HepG2 (cell line): ENCODE results near the gene VAMP2. TPM values are rescaled to one million over a fixed set of nuclear protein-coding genes. Genes with fewer than 3 reads are reported as not detected.

ENCODE experiments used
- ATAC-seq: fragments of 200-7000 bp; cut with Tn5 transposase; 3 replicates; pipeline ENCODE4 v1.9.1; 2020; ENCODE audit warnings: mild to moderate bottlenecking, moderate library complexity
- BruUV-seq: library from RNA; stranded (reverse); fragments of 400-500 nt; replicated peaks from 2 replicates; lab custom pipeline; 2021; lab: Mats Ljungman, UMichigan
- CTCF ChIA-PET: fragments of 300-600 bp; formaldehyde crosslinking; extraction: SDS; loops from one replicate; lab custom pipeline; 2021; ENCODE audit warnings: low total read pairs, inconsistent platforms, low intra/inter-chr PET ratio; lab: Yijun Ruan, JAX
- POLR2A ChIA-PET: fragments of 350-600 bp; sonication (Branson Sonifier 250); formaldehyde crosslinking; loops from one replicate; lab custom pipeline; 2020; ENCODE audit warnings: antibody characterized with exemption, inconsistent platforms; lab: Yijun Ruan, JAX
- DNase-seq: peaks from one replicate; pipeline ENCODE4 v3.0.0-alpha.2; 2015; ENCODE audit warnings: low spot score
- FAIRE-seq: peaks from 3 replicates; lab custom pipeline; 2011; peaks lifted over from hg19 to GRCh38; lab: Jason Lieb, UNC
- H2AFZ ChIP-seq: one replicate; pipeline ENCODE4 v1.6.1; 2011; ENCODE audit warnings: low read length, inconsistent platforms
- H3K27ac ChIP-seq: fragments of 300-600 bp; 3 replicates; pipeline ENCODE4 v1.8.0; 2011; ENCODE audit warnings: mixed run types, mild to moderate bottlenecking, mixed read lengths, low read length, inconsistent platforms; ENCODE audit not compliant: insufficient read depth; ENCODE audit errors: extremely low read length
- H3K27me3 ChIP-seq, 2 experiments: fragments of 200-600 bp in 1 of 2; 2 replicates in 1 of 2; 3 replicates in 1 of 2; pipeline versions ENCODE4 v1.6.0 to v1.8.0; 2011; ENCODE audit warnings: low read length in 2 of 2, mild to moderate bottlenecking in 2 of 2, moderate library complexity in 2 of 2, inconsistent platforms in 1 of 2; ENCODE audit not compliant: insufficient read depth in 2 of 2, control insufficient read depth in 1 of 2
- H3K36me3 ChIP-seq, 2 experiments: fragments of 200-600 bp in 1 of 2; replicated peaks in 1 of 2; 2 replicates in 1 of 2; 3 replicates in 1 of 2; pipeline versions ENCODE4 v1.5.1 to v1.8.0; 2011; ENCODE audit warnings: low read length in 2 of 2, inconsistent platforms in 1 of 2; ENCODE audit not compliant: insufficient read depth in 2 of 2, control insufficient read depth in 1 of 2
- H3K4me1 ChIP-seq: 2 replicates; pipeline ENCODE4 v1.5.1; 2012; ENCODE audit warnings: low read length, inconsistent platforms; ENCODE audit not compliant: insufficient read depth
- H3K4me2 ChIP-seq: 2 replicates; pipeline ENCODE4 v1.6.0; 2011; ENCODE audit warnings: low read depth, low read length, inconsistent platforms
- H3K4me3 ChIP-seq, 3 experiments: fragments of 200-600 bp in 1 of 3; sonication (generic), shearing (Covaris generic) in 1 of 3; replicated peaks in 1 of 3; 2 replicates each; pipeline ENCODE4 v1.5.1; 2011 to 2016; ENCODE audit warnings: low read length in 3 of 3, inconsistent platforms in 2 of 3, low read depth in 2 of 3, mild to moderate bottlenecking in 2 of 3, control low read depth in 1 of 3, mixed read lengths in 1 of 3; ENCODE audit not compliant: insufficient read depth in 1 of 3
- H3K79me2 ChIP-seq: one replicate; pipeline ENCODE4 v1.6.1; 2011; ENCODE audit warnings: low read length, inconsistent platforms; ENCODE audit not compliant: insufficient read depth
- H3K9ac ChIP-seq: 2 replicates; pipeline ENCODE4 v1.6.0; 2011; ENCODE audit warnings: mild to moderate bottlenecking, low read depth, low read length, inconsistent platforms; ENCODE audit not compliant: insufficient read depth
- H3K9me3 ChIP-seq: 2 replicates; pipeline ENCODE4 v1.5.1; 2012; ENCODE audit warnings: mild to moderate bottlenecking, low read length
- H4K20me1 ChIP-seq: 2 replicates; pipeline ENCODE4 v1.6.0; 2011; ENCODE audit warnings: inconsistent platforms, mild to moderate bottlenecking, low read length, moderate library complexity; ENCODE audit not compliant: insufficient read depth
- JDP2 ChIP-seq: sonication (generic); formaldehyde crosslinking; IDR thresholded peaks from 2 replicates; pipeline ENCODE4 v1.8.1; 2022; ENCODE audit warnings: missing genetic modification reagents, borderline replicate concordance
- PCBP2 ChIP-seq: fragments of 200-400 bp; formaldehyde crosslinking; optimal IDR thresholded peaks from 2 replicates; pipeline ENCODE3; 2018; ENCODE audit warnings: low read length, low read depth; ENCODE audit not compliant: poor library complexity, severe bottlenecking
- PHF21A ChIP-seq: sonication (generic); formaldehyde crosslinking; IDR thresholded peaks from 2 replicates; pipeline ENCODE4 v1.5.0; 2020; ENCODE audit warnings: mild to moderate bottlenecking, missing genetic modification reagents
- SMYD3 ChIP-seq: sonication (generic); formaldehyde crosslinking; IDR thresholded peaks from 2 replicates; pipeline ENCODE4 v1.8.1; 2023; ENCODE audit warnings: mild to moderate bottlenecking, missing genetic modification reagents
- ZNF33A ChIP-seq: sonication (generic); formaldehyde crosslinking; IDR thresholded peaks from 2 replicates; pipeline ENCODE4 v1.5.1; 2020; ENCODE audit warnings: missing genetic modification reagents, mild to moderate bottlenecking, moderate library complexity, borderline replicate concordance
- WGBS: methylation state at CpG from one replicate; pipeline ENCODE4 v1.1.6; 2017; ENCODE audit warnings: low lambda C conversion rate; 5-methylcytosine and 5-hydroxymethylcytosine counted together
- in situ Hi-C: cut with HindIII; loops from 2 replicates; pipeline ENCODE4 v1.10.0; 2017; ENCODE audit warnings: low pct_unique_long_range_greater_than_20kb; ENCODE audit not compliant: extremely low pct_ligation_motif_present
- intact Hi-C: fragments of 100-400 bp; cut with micrococcal nuclease; formaldehyde crosslinking; loops from one replicate; pipeline ENCODE4 v1.10.0; 2022; ENCODE audit not compliant: unreplicated experiment
- polyA plus RNA-seq, 8 experiments: library from polyadenylated mRNA; depleted of rRNA in 3 of 8; stranded (reverse) in 7 of 8; unstranded in 1 of 8; fragments of >200 nt; fragmentation: Illumina TruSeq in 4 of 8; extraction: Trizol in 4 of 8; gene quantifications; 2 replicates each; pipeline versions ENCODE4 v1.2.1 to v1.2.3, GENCODE V29; 2011 to 2016; ENCODE audit warnings: low read depth in 4 of 8, missing spikeins in 1 of 8, mixed read lengths in 1 of 8; ENCODE audit not compliant: insufficient read depth in 1 of 8
- total RNA-seq, 5 experiments: library from RNA; depleted of rRNA; stranded (reverse); fragments of >200 nt; fragmentation: Illumina TruSeq; extraction: Trizol; gene quantifications; 2 replicates each; pipeline ENCODE4 v1.2.3, GENCODE V29; 2016; ENCODE audit warnings: low read depth in 1 of 5

Gene VAMP2
- total and polyA plus RNA-seq, 2 of the 13 experiments (the other 11 are each of a cell fraction or from before 2014, with no cell fraction given), result 3.9 to 17.2 TPM

GRCh38 chr17:8138374-8138671 is 24.4 kb downstream of the VAMP2 start:
- peaks cover 41% of the 10 kb centered on the region for H3K4me1 ChIP-seq
- H3K27ac ChIP-seq, result no peak overlapping the region
- in situ Hi-C loops (no loop called here), intact Hi-C loops (loop anchor here (2.0 to 5.0 kb wide), 3 partner anchors 14 to 49 kb away; partner anchors contain the start of gene HES7)
- DNase-seq (no peak), ATAC-seq (no peak; the same call in 2 of the 3 replicates), FAIRE-seq (no peak)
- CTCF ChIA-PET, result interaction anchor here (0.6 to 2.4 kb wide), 8 partner anchors 18 to 394 kb away, joined by 3 to 28 read pairs (median 4); partner anchors contain the start of gene VAMP2
- 0 out of 2 replicates have a peak, but pooled peaks cover 3% of the 10 kb centered on the region for H4K20me1 ChIP-seq
- H3K4me3 ChIP-seq, result peak overlapping the region; percentile 46 to 79 (median 56)
- BruUV-seq, result no TSS peak
- H3K4me2 ChIP-seq, result peak overlapping the region; percentile 95
- H2AFZ ChIP-seq, result peak overlapping the region; percentile 58
- H3K79me2 ChIP-seq, result no peaks in the 10 kb centered on the region
- peaks cover 1 to 4% of the 10 kb centered on the region in 2 experiments; a peak in 1 of 5 replicates for H3K36me3 ChIP-seq
- peak overlapping the region; percentile 45; the same call in 1 of the 2 replicates for H3K9ac ChIP-seq
- WGBS, result 2% methylated on average over 7 of the region's 7 CpGs
- TF ChIP-seq JDP2 (no peak), ZNF33A (CRISPR knock-in tag) (0 out of 2 replicates have a peak, but pooled peaks have one; percentile 21), SMYD3 (CRISPR knock-in tag) (0 out of 2 replicates have a peak, but pooled peaks have one; percentile 2)
- H3K27me3 ChIP-seq, result no peaks in the 10 kb centered on the region; a peak in 1 of 5 replicates
- POLR2A ChIA-PET, result interaction anchor here (1.5 to 2.7 kb wide), 3 partner anchors 18 to 54 kb away, joined by 4 to 15 read pairs (median 11); no protein-coding TSS in a partner anchor
- H3K9me3 ChIP-seq, result no peaks in the 10 kb centered on the region

- peak overlapping the region; percentile 95 for H3K4me2 ChIP-seq
- no peak for TF ChIP-seq PHF21A (CRISPR knock-in tag)
- TF ChIP-seq PCBP2, result no peak
- no peak overlapping the region for H3K27ac ChIP-seq
- H3K9me3 ChIP-seq, result no peaks in the 10 kb centered on the region
- 0 out of 2 replicates have a peak, but pooled peaks cover 3% of the 10 kb centered on the region for H4K20me1 ChIP-seq
- POLR2A ChIA-PET, result interaction anchor here (1.5 to 2.7 kb wide), 3 partner anchors 19 to 54 kb away, joined by 4 to 15 read pairs (median 11); no protein-coding TSS in a partner anchor
- peaks cover 1 to 4% of the 10 kb centered on the region in 2 experiments; a peak in 1 of 5 replicates for H3K36me3 ChIP-seq
- H3K27me3 ChIP-seq, result no peaks in the 10 kb centered on the region; a peak in 1 of 5 replicates
- H3K4me3 ChIP-seq, result peak overlapping the region; percentile 46 to 79 (median 56)
- CTCF ChIA-PET, result interaction anchor here (1.1 to 2.4 kb wide), 6 partner anchors 19 to 163 kb away, joined by 3 to 28 read pairs (median 4); partner anchors contain the start of gene VAMP2
- no peaks in the 10 kb centered on the region for H3K79me2 ChIP-seq
- ATAC-seq (no peak), FAIRE-seq (peak; percentile 15), DNase-seq (no peak)
- H2AFZ ChIP-seq, result peak overlapping the region; percentile 59
- WGBS, result 5% methylated on average over 21 of the region's 21 CpGs
- in situ Hi-C loops, result no loop called here
- intact Hi-C loops, result loop anchor here (2.0 to 5.0 kb wide), 3 partner anchors 13 to 49 kb away; partner anchors contain the start of gene HES7
- peak overlapping the region; percentile 45; the same call in 1 of the 2 replicates for H3K9ac ChIP-seq
- peaks cover 46% of the 10 kb centered on the region for H3K4me1 ChIP-seq
- no TSS peak for BruUV-seq
These were observed 24.9 kb downstream of the VAMP2 start for GRCh38 chr17:8137645-8138373.
